KMS-11 (cell line): Measurements from ENCODE around the gene SUDS3.

Experiments
- H2AFZ ChIP-seq: fragments of 200-600 bp; sonication (generic); 2 replicates; pipeline ENCODE4 v1.6.1; 2016; ENCODE audit warnings: antibody characterized with exemption, mixed run types, low read depth
- H3K27ac ChIP-seq: fragments of 200-600 bp; sonication (generic); 2 replicates; pipeline ENCODE4 v1.6.1; 2016; ENCODE audit warnings: mild to moderate bottlenecking, mixed run types
- H3K27me3 ChIP-seq: fragments of 200-600 bp; sonication (generic); 2 replicates; pipeline ENCODE4 v1.6.1; 2017; ENCODE audit warnings: mild to moderate bottlenecking, low read depth, mixed run types, moderate library complexity; ENCODE audit not compliant: insufficient read depth
- H3K36me3 ChIP-seq: fragments of 200-600 bp; sonication (generic); 2 replicates; pipeline ENCODE4 v1.6.1; 2017; ENCODE audit warnings: mild to moderate bottlenecking, mixed run types; ENCODE audit not compliant: insufficient read depth
- H3K4me1 ChIP-seq: fragments of 200-600 bp; sonication (generic); 2 replicates; pipeline ENCODE4 v1.6.1; 2016; ENCODE audit warnings: mild to moderate bottlenecking, low read depth, mixed run types; ENCODE audit not compliant: poor library complexity, severe bottlenecking
- H3K4me2 ChIP-seq: fragments of 200-600 bp; sonication (generic); 2 replicates; pipeline ENCODE4 v1.7.0; 2016; ENCODE audit warnings: mild to moderate bottlenecking, mixed run types
- H3K4me3 ChIP-seq: fragments of 200-600 bp; sonication (generic); IDR thresholded peaks from 2 replicates; pipeline ENCODE4 v1.6.1; 2017; ENCODE audit warnings: low read depth, low read length, mixed read lengths; ENCODE audit not compliant: insufficient read depth
- H3K79me2 ChIP-seq: fragments of 200-600 bp; sonication (generic); 2 replicates; pipeline ENCODE4 v1.6.1; 2016; ENCODE audit warnings: low read depth, mixed run types; ENCODE audit not compliant: insufficient read depth
- H3K9ac ChIP-seq: fragments of 200-600 bp; sonication (generic); 2 replicates; pipeline ENCODE4 v1.6.1; 2016; ENCODE audit warnings: mild to moderate bottlenecking, mixed run types
- H4K20me1 ChIP-seq: fragments of 200-600 bp; sonication (generic); 2 replicates; pipeline ENCODE4 v1.6.1; 2016; ENCODE audit warnings: mild to moderate bottlenecking, mixed run types; ENCODE audit not compliant: insufficient read depth
- CTCF ChIP-seq: fragments of 200-600 bp; sonication (generic); conservative IDR thresholded peaks from 2 replicates; pipeline ENCODE4 v1.6.1; 2017; ENCODE audit warnings: low read depth, mild to moderate bottlenecking, antibody characterized with exemption, low read length, moderate library complexity, mixed read lengths

The SUDS3 gene

GRCh38 chr12:118345355-118345754 lies 31.0 kb upstream of the SUDS3 start:
- Histone ChIP-seq H3K27me3 (no peaks in the 10 kb centered on the region), H3K9ac (no peak overlapping the region), H2AFZ (no peak overlapping the region), H3K4me2 (no peak overlapping the region), H3K79me2 (no peaks in the 10 kb centered on the region), H3K4me3 (no peak overlapping the region), H3K27ac (no peak overlapping the region), H3K36me3 (no peaks in the 10 kb centered on the region), H3K4me1 (no peaks in the 10 kb centered on the region), H4K20me1 (no peaks in the 10 kb centered on the region)
- no peak for TF ChIP-seq CTCF

GRCh38 chr12:118346895-118347294 lies 29.5 kb upstream of the SUDS3 start:
- no peaks in the 10 kb centered on the region for H3K36me3 ChIP-seq
- H3K79me2 ChIP-seq: no peaks in the 10 kb centered on the region
- no peak overlapping the region for H3K27ac ChIP-seq
- H3K4me2 ChIP-seq: no peak overlapping the region
- no peak for TF ChIP-seq CTCF
- H3K9ac ChIP-seq: no peak overlapping the region
- H3K27me3 ChIP-seq: no peaks in the 10 kb centered on the region
- no peaks in the 10 kb centered on the region for H4K20me1 ChIP-seq
- no peak overlapping the region for H3K4me3 ChIP-seq
- no peaks in the 10 kb centered on the region for H3K4me1 ChIP-seq
- H2AFZ ChIP-seq: no peak overlapping the region

GRCh38 chr12:118347916-118348315 lies 28.4 kb upstream of the SUDS3 start:
- H3K36me3 ChIP-seq: no peaks in the 10 kb centered on the region
- no peaks in the 10 kb centered on the region for H3K79me2 ChIP-seq
- no peak overlapping the region for H3K4me2 ChIP-seq
- H3K27me3 ChIP-seq: no peaks in the 10 kb centered on the region
- no peaks in the 10 kb centered on the region for H4K20me1 ChIP-seq
- no peak for TF ChIP-seq CTCF
- no peaks in the 10 kb centered on the region for H3K4me1 ChIP-seq
- no peak overlapping the region for H2AFZ ChIP-seq
- H3K27ac ChIP-seq: no peak overlapping the region
- no peak overlapping the region for H3K9ac ChIP-seq
- no peak overlapping the region for H3K4me3 ChIP-seq

- Histone ChIP-seq H3K4me1 (peaks cover 10% of the 10 kb centered on the region), H2AFZ (no peak overlapping the region), H3K4me3 (no peak overlapping the region), H3K9ac (no peak overlapping the region), H3K27ac (no peak overlapping the region), H3K79me2 (no peaks in the 10 kb centered on the region), H3K4me2 (no peak overlapping the region), H3K27me3 (no peaks in the 10 kb centered on the region), H3K36me3 (no peaks in the 10 kb centered on the region), H4K20me1 (no peaks in the 10 kb centered on the region)
- no peak for TF ChIP-seq CTCF
Measured at GRCh38 chr12:118350908-118351559, 25.3 kb upstream of the SUDS3 start.
